ENCODE measurements around the gene KRTAP5-4.
"Not testable (repeated sequence)": the region's sequence is repeated elsewhere in the genome, so short reads cannot be mapped to it uniquely, and the experiment has no call there.

Gene KRTAP5-4

GRCh38 chr11:1629326-1630185, 7.6 kb upstream of the KRTAP5-4 start, which contains the start of gene KRTAP5-5:
KRTAP5-5 (plus strand) TSS chr11:1629775; CDS start chr11:1629841, 66 bp downstream.
- Histone ChIP-seq H3K4me1 (ENCODE audit: control insufficient read depth, insufficient read depth, low read length) (peaks cover 3% of the 10 kb centered on the region), H3K4me3 (ENCODE audit: low read length) (no peak within 1 kb of the TSS), H3K9me3 (ENCODE audit: control insufficient read depth, low read length) (no peaks in the 10 kb centered on the region), H3K9ac (ENCODE audit: low read length) (no peak within 1 kb of the TSS), H3K36me3 (ENCODE audit: control insufficient read depth, insufficient read depth, low read length) (no peaks in the 10 kb centered on the region), H3K27me3 (ENCODE audit: control insufficient read depth, insufficient read depth, low read length) (peaks cover 44% of the 10 kb centered on the region)

- Histone ChIP-seq H3K4me1 (ENCODE audit: control insufficient read depth, insufficient read depth, low read length) (peaks cover 3% of the 10 kb centered on the region), H3K36me3 (ENCODE audit: control insufficient read depth, insufficient read depth, low read length) (no peaks in the 10 kb centered on the region), H3K9ac (ENCODE audit: low read length) (no peak overlapping the region), H3K9me3 (ENCODE audit: control insufficient read depth, low read length) (no peaks in the 10 kb centered on the region), H3K4me3 (ENCODE audit: low read length) (no peak overlapping the region), H3K27me3 (ENCODE audit: control insufficient read depth, insufficient read depth, low read length) (peaks cover 44% of the 10 kb centered on the region)
Measured at GRCh38 chr11:1628506-1629325, 6.8 kb upstream of the KRTAP5-4 start.

- Histone ChIP-seq H3K9me3 (ENCODE audit: control insufficient read depth, low read length) (no peaks in the 10 kb centered on the region), H3K9ac (ENCODE audit: low read length) (no peak overlapping the region), H3K4me1 (ENCODE audit: control insufficient read depth, insufficient read depth, low read length) (no peaks in the 10 kb centered on the region), H3K4me3 (ENCODE audit: low read length) (no peak overlapping the region), H3K27me3 (ENCODE audit: control insufficient read depth, insufficient read depth, low read length) (peaks cover 24% of the 10 kb centered on the region), H3K36me3 (ENCODE audit: control insufficient read depth, insufficient read depth, low read length) (no peaks in the 10 kb centered on the region)
Measured at GRCh38 chr11:1625541-1625940, 3.6 kb upstream of the KRTAP5-4 start.

GRCh38 chr11:1624621-1625020, 2.7 kb upstream of the KRTAP5-4 start:
- no peak overlapping the region for H3K9ac ChIP-seq (ENCODE audit: low read length)
- H3K36me3 ChIP-seq (ENCODE audit: control insufficient read depth, insufficient read depth, low read length): no peaks in the 10 kb centered on the region
- no peaks in the 10 kb centered on the region for H3K4me1 ChIP-seq (ENCODE audit: control insufficient read depth, insufficient read depth, low read length)
- H3K4me3 ChIP-seq (ENCODE audit: low read length): no peak overlapping the region
- peaks cover 20% of the 10 kb centered on the region for H3K27me3 ChIP-seq (ENCODE audit: control insufficient read depth, insufficient read depth, low read length)
- H3K9me3 ChIP-seq (ENCODE audit: control insufficient read depth, low read length): no peaks in the 10 kb centered on the region

- Histone ChIP-seq H3K9ac (ENCODE audit: low read length) (no peak overlapping the region), H3K27me3 (ENCODE audit: control insufficient read depth, insufficient read depth, low read length) (peaks cover 13% of the 10 kb centered on the region), H3K4me3 (ENCODE audit: low read length) (no peak overlapping the region), H3K9me3 (ENCODE audit: control insufficient read depth, low read length) (no peaks in the 10 kb centered on the region), H3K4me1 (ENCODE audit: control insufficient read depth, insufficient read depth, low read length) (no peaks in the 10 kb centered on the region), H3K36me3 (ENCODE audit: control insufficient read depth, insufficient read depth, low read length) (no peaks in the 10 kb centered on the region)
Measured at GRCh38 chr11:1623716-1624115, 1.8 kb upstream of the KRTAP5-4 start.

- no peak overlapping the region for H3K9ac ChIP-seq (ENCODE audit: low read length)
- no peaks in the 10 kb centered on the region for H3K4me1 ChIP-seq (ENCODE audit: control insufficient read depth, insufficient read depth, low read length)
- H3K36me3 ChIP-seq (ENCODE audit: control insufficient read depth, insufficient read depth, low read length): no peaks in the 10 kb centered on the region
- H3K27me3 ChIP-seq (ENCODE audit: control insufficient read depth, insufficient read depth, low read length): peaks cover 4% of the 10 kb centered on the region
- no peak overlapping the region for H3K4me3 ChIP-seq (ENCODE audit: low read length)
- H3K9me3 ChIP-seq (ENCODE audit: control insufficient read depth, low read length): no peaks in the 10 kb centered on the region
Measured at GRCh38 chr11:1619449-1619848, 2.5 kb downstream of the KRTAP5-4 start.

GRCh38 chr11:1618231-1618630, 3.7 kb downstream of the KRTAP5-4 start:
- Histone ChIP-seq H3K4me3 (ENCODE audit: low read length) (no peak overlapping the region), H3K36me3 (ENCODE audit: control insufficient read depth, insufficient read depth, low read length) (no peaks in the 10 kb centered on the region), H3K9me3 (ENCODE audit: control insufficient read depth, low read length) (no peaks in the 10 kb centered on the region), H3K9ac (ENCODE audit: low read length) (no peak overlapping the region), H3K27me3 (ENCODE audit: control insufficient read depth, insufficient read depth, low read length) (peaks cover 4% of the 10 kb centered on the region), H3K4me1 (ENCODE audit: control insufficient read depth, insufficient read depth, low read length) (no peaks in the 10 kb centered on the region)

GRCh38 chr11:1608363-1608762, 13.6 kb downstream of the KRTAP5-4 start, which contains the start of gene KRTAP5-3:
KRTAP5-3 (minus strand) TSS chr11:1608463; CDS start chr11:1608385, 78 bp downstream.
- Histone ChIP-seq H3K4me1 (ENCODE audit: control insufficient read depth, insufficient read depth, low read length) (no peaks in the 10 kb centered on the region), H3K9ac (ENCODE audit: low read length) (no peak within 1 kb of the TSS), H3K9me3 (ENCODE audit: control insufficient read depth, low read length) (no peaks in the 10 kb centered on the region), H3K36me3 (ENCODE audit: control insufficient read depth, insufficient read depth, low read length) (no peaks in the 10 kb centered on the region), H3K4me3 (ENCODE audit: low read length) (no peak within 1 kb of the TSS), H3K27me3 (ENCODE audit: control insufficient read depth, insufficient read depth, low read length) (peaks cover 20% of the 10 kb centered on the region)

- peaks cover 20% of the 10 kb centered on the region for H3K27me3 ChIP-seq (ENCODE audit: control insufficient read depth, insufficient read depth, low read length)
- H3K9me3 ChIP-seq (ENCODE audit: control insufficient read depth, low read length); H3K9ac ChIP-seq (ENCODE audit: low read length); H3K4me1 ChIP-seq (ENCODE audit: control insufficient read depth, insufficient read depth, low read length); H3K4me3 ChIP-seq (ENCODE audit: low read length); H3K36me3 ChIP-seq (ENCODE audit: control insufficient read depth, insufficient read depth, low read length): not testable (repeated sequence)
Measured at GRCh38 chr11:1607901-1608300, 14.0 kb downstream of the KRTAP5-4 start.

- not testable (repeated sequence) for H3K4me1 ChIP-seq (ENCODE audit: control insufficient read depth, insufficient read depth, low read length); H3K9me3 ChIP-seq (ENCODE audit: control insufficient read depth, low read length); H3K4me3 ChIP-seq (ENCODE audit: low read length); H3K36me3 ChIP-seq (ENCODE audit: control insufficient read depth, insufficient read depth, low read length); H3K9ac ChIP-seq (ENCODE audit: low read length)
- H3K27me3 ChIP-seq (ENCODE audit: control insufficient read depth, insufficient read depth, low read length): peaks cover 20% of the 10 kb centered on the region
Measured at GRCh38 chr11:1607156-1607845, 14.6 kb downstream of the KRTAP5-4 start.

- not testable (repeated sequence) for H3K9ac ChIP-seq (ENCODE audit: low read length); H3K4me3 ChIP-seq (ENCODE audit: low read length); H3K9me3 ChIP-seq (ENCODE audit: control insufficient read depth, low read length); H3K4me1 ChIP-seq (ENCODE audit: control insufficient read depth, insufficient read depth, low read length); H3K36me3 ChIP-seq (ENCODE audit: control insufficient read depth, insufficient read depth, low read length)
- H3K27me3 ChIP-seq (ENCODE audit: control insufficient read depth, insufficient read depth, low read length): peaks cover 20% of the 10 kb centered on the region
Measured at GRCh38 chr11:1605923-1606322, 16.0 kb downstream of the KRTAP5-4 start.

Measured in mucosa of stomach (tissue), 1 donor.